Right atrium auricular region (tissue), 2 donors: ENCODE measurements around the gene CRYBB1. TPM values are rescaled to one million over a fixed set of nuclear protein-coding genes. Genes with fewer than 3 reads are reported as not detected.

Source experiments
- DNase-seq: peaks from one replicate; pipeline ENCODE4 v3.0.0-alpha.2; 2019; ENCODE audit warnings: low spot score
- H3K27ac ChIP-seq, 2 donors: fragments of 200-600 bp; sonication (generic); 1 replicate in 1 of 2; 2 replicates in 1 of 2; pipeline ENCODE4 v1.5.1; 2016 to 2019
- H3K27me3 ChIP-seq, 2 donors: fragments of 200-600 bp; sonication (generic); one replicate each; pipeline versions ENCODE4 v1.5.1 to v1.6.0; 2017 to 2019
- H3K36me3 ChIP-seq: fragments of 200-600 bp; sonication (generic); one replicate; pipeline ENCODE4 v1.5.1; 2016
- H3K4me1 ChIP-seq, 2 donors: fragments of 200-600 bp; sonication (generic); one replicate each; pipeline versions ENCODE4 v1.5.1 to v1.6.0; 2017 to 2019
- H3K4me3 ChIP-seq, 2 donors: fragments of 200-600 bp; sonication (generic); 1 replicate in 1 of 2; 2 replicates in 1 of 2; pipeline ENCODE4 v1.5.1; 2017 to 2019; ENCODE audit warnings: mild to moderate bottlenecking in 1 of 2, moderate library complexity in 1 of 2
- H3K9me3 ChIP-seq, 2 donors: fragments of 200-600 bp; sonication (generic); one replicate each; pipeline ENCODE4 v1.5.1; 2019
- CTCF ChIP-seq, 2 donors: fragments of 200-600 bp; sonication (generic); IDR thresholded peaks; one replicate each; pipeline ENCODE4 v1.5.1; 2019; ENCODE audit warnings: antibody characterized with exemption in 2 of 2
- total RNA-seq, 2 donors: library from RNA; depleted of rRNA; stranded (reverse); fragments of >200 nt; gene quantifications; one replicate each; pipeline ENCODE4 v1.1.0, GENCODE V29; 2016

The CRYBB1 gene
- total RNA-seq, 2 donors from 2014 or later: 0.79 to 1.7 TPM

GRCh38 chr22:26651815-26652214 lies 34.0 kb upstream of the CRYBB1 start:
- peaks cover 0 to under 1% of the 10 kb centered on the region in 2 donors for H3K4me1 ChIP-seq
- no peak overlapping the region for H3K4me3 ChIP-seq
- DNase-seq: no peak
- no peak for TF ChIP-seq CTCF (IDR thresholded peaks at IDR 0.05)
- no peaks in the 10 kb centered on the region for H3K36me3 ChIP-seq
- H3K27me3 ChIP-seq: no peaks in the 10 kb centered on the region
- H3K27ac ChIP-seq: no peak overlapping the region
- H3K9me3 ChIP-seq: no peaks in the 10 kb centered on the region

GRCh38 chr22:26650722-26651421 lies 33.0 kb upstream of the CRYBB1 start:
- Histone ChIP-seq H3K9me3 (no peaks in the 10 kb centered on the region), H3K36me3 (no peaks in the 10 kb centered on the region), H3K27me3 (no peaks in the 10 kb centered on the region), H3K4me3 (no peak overlapping the region), H3K27ac (no peak overlapping the region), H3K4me1 (no peaks in the 10 kb centered on the region)
- DNase-seq: no peak
- TF ChIP-seq CTCF (IDR thresholded peaks at IDR 0.05): no peak

- no peak overlapping the region for H3K27ac ChIP-seq
- no peak for TF ChIP-seq CTCF (IDR thresholded peaks at IDR 0.05)
- H3K9me3 ChIP-seq: no peaks in the 10 kb centered on the region
- H3K27me3 ChIP-seq: no peaks in the 10 kb centered on the region
- H3K36me3 ChIP-seq: no peaks in the 10 kb centered on the region
- H3K4me1 ChIP-seq: peaks cover 0 to 15% of the 10 kb centered on the region in 2 donors
- H3K4me3 ChIP-seq: no peak overlapping the region
- DNase-seq: no peak
Measured at GRCh38 chr22:26648528-26649388, 30.9 kb upstream of the CRYBB1 start.

GRCh38 chr22:26648011-26648497 lies 30.2 kb upstream of the CRYBB1 start:
- no peak overlapping the region for H3K4me3 ChIP-seq
- no peak for DNase-seq
- H3K27me3 ChIP-seq: no peaks in the 10 kb centered on the region
- no peaks in the 10 kb centered on the region for H3K9me3 ChIP-seq
- no peak overlapping the region for H3K27ac ChIP-seq
- H3K36me3 ChIP-seq: no peaks in the 10 kb centered on the region
- TF ChIP-seq CTCF (IDR thresholded peaks at IDR 0.05): no peak
- H3K4me1 ChIP-seq: peaks cover 0 to 15% of the 10 kb centered on the region in 2 donors

GRCh38 chr22:26646158-26646557 lies 28.3 kb upstream of the CRYBB1 start:
- TF ChIP-seq CTCF (IDR thresholded peaks at IDR 0.05): no peak
- no peaks in the 10 kb centered on the region for H3K36me3 ChIP-seq
- H3K4me1 ChIP-seq: peaks cover 0 to 15% of the 10 kb centered on the region in 2 donors
- H3K4me3 ChIP-seq: no peak overlapping the region
- no peak overlapping the region for H3K27ac ChIP-seq
- H3K9me3 ChIP-seq: no peaks in the 10 kb centered on the region
- H3K27me3 ChIP-seq: no peaks in the 10 kb centered on the region
- no peak for DNase-seq
